ENCODE data around the gene GARIN5A.

GRCh38 chr19:50478901-50479715, 2.5 kb upstream of the GARIN5A start:
- TF ChIP-seq EP300 (IDR thresholded peaks at IDR 0.05; ENCODE audit: low read depth) (no peak), POLR2A (IDR thresholded peaks at IDR 0.05) (no peak), CTCF (IDR thresholded peaks at IDR 0.05) (peak in 2 of 5 experiments; percentile 11 to 20), POLR2AphosphoS5 (IDR thresholded peaks at IDR 0.05) (no peak)
